CD4-positive, CD25-positive, alpha-beta regulatory T cell (primary cell): ENCODE measurements around the gene TCEANC. TPM values are rescaled to one million over a fixed set of nuclear protein-coding genes. Genes with fewer than 3 reads are reported as not detected.

ENCODE experiments used
- ATAC-seq, 2 donors: fragments of 150-1000 bp; cut with Tn5 transposase; one replicate each; pipeline ENCODE4 v1.10.0; 2021; ENCODE audit warnings: low read depth in 2 of 2, moderate number of reproducible peaks in 2 of 2, moderate library complexity in 1 of 2
- DNase-seq, 3 donors: peaks; one replicate each; pipeline versions ENCODE4 v3.0.0 to v3.0.0-alpha.2; 2012 to 2022; ENCODE audit warnings: mixed read lengths in 1 of 3
- H3K27ac ChIP-seq: one replicate; pipeline ENCODE4 v1.7.0; 2013; ENCODE audit warnings: mild to moderate bottlenecking, low read length; ENCODE audit not compliant: insufficient read depth, poor library complexity, severe bottlenecking
- H3K27me3 ChIP-seq: one replicate; pipeline ENCODE4 v1.7.0; 2013; ENCODE audit warnings: low read length; ENCODE audit not compliant: control insufficient read depth, insufficient read depth
- H3K36me3 ChIP-seq: one replicate; pipeline ENCODE4 v1.7.0; 2013; ENCODE audit warnings: mild to moderate bottlenecking, low read length, moderate library complexity; ENCODE audit not compliant: control insufficient read depth, insufficient read depth
- H3K4me1 ChIP-seq: 2 replicates; pipeline ENCODE4 v1.7.0; 2013; ENCODE audit warnings: mild to moderate bottlenecking, low read length; ENCODE audit not compliant: insufficient read depth, control insufficient read depth, poor library complexity, severe bottlenecking
- H3K4me3 ChIP-seq: one replicate; pipeline ENCODE4 v1.7.0; 2013; ENCODE audit warnings: low read depth, mild to moderate bottlenecking, low read length, moderate library complexity
- H3K9me3 ChIP-seq, 2 experiments: 1 replicate in 1 of 2; 2 replicates in 1 of 2; pipeline ENCODE4 v1.7.0; 2013; ENCODE audit warnings: low read length in 2 of 2, mild to moderate bottlenecking in 1 of 2, moderate library complexity in 1 of 2; ENCODE audit not compliant: control insufficient read depth in 2 of 2
- H3K27ac Mint-ChIP-seq, 3 donors: one replicate each; pipeline ENCODE4 v1.8.0; 2020 to 2022; ENCODE audit warnings: mild to moderate bottlenecking in 3 of 3, mixed read lengths in 3 of 3, moderate library complexity in 2 of 3
- H3K27me3 Mint-ChIP-seq: one replicate; pipeline ENCODE4 v1.8.0; 2022; ENCODE audit warnings: mild to moderate bottlenecking, mixed read lengths
- H3K36me3 Mint-ChIP-seq: one replicate; pipeline ENCODE4 v1.8.0; 2020; ENCODE audit warnings: mixed read lengths
- H3K4me1 Mint-ChIP-seq, 4 donors: one replicate each; pipeline ENCODE4 v1.8.0; 2020 to 2022; ENCODE audit warnings: mixed read lengths in 4 of 4, mild to moderate bottlenecking in 1 of 4
- H3K4me3 Mint-ChIP-seq, 4 donors: one replicate each; pipeline ENCODE4 v1.8.0; 2020 to 2022; ENCODE audit warnings: mild to moderate bottlenecking in 4 of 4, mixed read lengths in 4 of 4, moderate library complexity in 3 of 4
- H3K9me3 Mint-ChIP-seq, 7 donors: one replicate each; pipeline ENCODE4 v1.8.0; 2020 to 2022; ENCODE audit warnings: mixed read lengths in 7 of 7, mild to moderate bottlenecking in 3 of 7, moderate library complexity in 2 of 7
- polyA plus RNA-seq, 4 donors: library from polyadenylated mRNA; unstranded; fragments of 300-500 nt; fragmentation: Illumina TruSeq; gene quantifications; one replicate each; pipeline ENCODE4 v1.2.3, GENCODE V29; 2021
- total RNA-seq: library from RNA; stranded (reverse); gene quantifications from one replicate; pipeline ENCODE4 v1.2.3, GENCODE V29; 2022

Gene TCEANC
- total RNA-seq (7.0 TPM), polyA plus RNA-seq (10 to 100 TPM in 2 of 4 donors, 1 to 10 TPM in 2; 7.1 to 13.3 (median 9.7) TPM)

- Histone ChIP-seq H3K36me3 (peaks cover 5% of the 10 kb centered on the region), H3K4me3 (peak within 1 kb of the TSS; percentile 89), H3K9me3 (no peaks in the 10 kb centered on the region), H3K27ac (peak within 1 kb of the TSS; percentile 96), H3K4me1 (peaks cover 19% of the 10 kb centered on the region), H3K27me3 (no peaks in the 10 kb centered on the region)
- peaks cover 15% of the 10 kb centered on the region for H3K36me3 Mint-ChIP-seq
- H3K27ac Mint-ChIP-seq = peak within 1 kb of the TSS; percentile 92 to 99 (median 98)
- no peaks in the 10 kb centered on the region for H3K27me3 Mint-ChIP-seq
- H3K9me3 Mint-ChIP-seq = no peaks in the 10 kb centered on the region
- DNase-seq (peak; percentile 88 to 98 (median 96)), ATAC-seq (peak; percentile 96 to 97)
- H3K4me3 Mint-ChIP-seq = peak within 1 kb of the TSS; percentile 95 to 100 (median 96)
- H3K4me1 Mint-ChIP-seq = peaks cover 5 to 38% (median 15%) of the 10 kb centered on the region in 4 donors
Observed at GRCh38 chrX:13652850-13653693, at the start of gene TCEANC. TSS of gene TCEANC (plus strand) at chrX:13653141. CDS start at chrX:13662509, 9,368 bp downstream.

GRCh38 chrX:13605611-13606010 lies 47.3 kb upstream of the TCEANC start:
- H3K4me1 Mint-ChIP-seq = no peaks in the 10 kb centered on the region
- H3K27me3 Mint-ChIP-seq = peaks cover 4% of the 10 kb centered on the region
- peaks cover 0 to 5% (median 0%) of the 10 kb centered on the region in 7 donors for H3K9me3 Mint-ChIP-seq
- H3K4me3 ChIP-seq = no peak overlapping the region
- H3K27ac ChIP-seq = no peak overlapping the region
- H3K9me3 ChIP-seq = no peaks in the 10 kb centered on the region
- no peak overlapping the region for H3K4me3 Mint-ChIP-seq
- no peak for ATAC-seq
- H3K36me3 ChIP-seq = no peaks in the 10 kb centered on the region
- H3K4me1 ChIP-seq = no peaks in the 10 kb centered on the region
- H3K36me3 Mint-ChIP-seq = no peaks in the 10 kb centered on the region
- H3K27ac Mint-ChIP-seq = no peak overlapping the region
- H3K27me3 ChIP-seq = peaks cover 5% of the 10 kb centered on the region
- no peak for DNase-seq

- no peak overlapping the region for H3K27ac Mint-ChIP-seq
- H3K36me3 ChIP-seq = no peaks in the 10 kb centered on the region
- no peak overlapping the region for H3K4me3 Mint-ChIP-seq
- H3K36me3 Mint-ChIP-seq = no peaks in the 10 kb centered on the region
- H3K27me3 ChIP-seq = peaks cover 5% of the 10 kb centered on the region
- H3K9me3 Mint-ChIP-seq = no peaks in the 10 kb centered on the region
- no peaks in the 10 kb centered on the region for H3K9me3 ChIP-seq
- DNase-seq (no peak), ATAC-seq (no peak)
- no peaks in the 10 kb centered on the region for H3K27me3 Mint-ChIP-seq
- H3K27ac ChIP-seq = no peak overlapping the region
- no peaks in the 10 kb centered on the region for H3K4me1 Mint-ChIP-seq
- no peaks in the 10 kb centered on the region for H3K4me1 ChIP-seq
- H3K4me3 ChIP-seq = no peak overlapping the region
Observed at GRCh38 chrX:13607331-13607995, 45.5 kb upstream of the TCEANC start.

- H3K4me1 Mint-ChIP-seq = no peaks in the 10 kb centered on the region
- H3K27me3 Mint-ChIP-seq = no peaks in the 10 kb centered on the region
- H3K36me3 ChIP-seq = no peaks in the 10 kb centered on the region
- H3K27ac Mint-ChIP-seq = no peak overlapping the region
- no peak overlapping the region for H3K27ac ChIP-seq
- no peaks in the 10 kb centered on the region for H3K9me3 Mint-ChIP-seq
- H3K4me3 Mint-ChIP-seq = no peak overlapping the region
- H3K36me3 Mint-ChIP-seq = no peaks in the 10 kb centered on the region
- DNase-seq (no peak), ATAC-seq (no peak)
- no peaks in the 10 kb centered on the region for H3K4me1 ChIP-seq
- H3K4me3 ChIP-seq = no peak overlapping the region
- H3K27me3 ChIP-seq = peaks cover 2% of the 10 kb centered on the region
- no peaks in the 10 kb centered on the region for H3K9me3 ChIP-seq
Observed at GRCh38 chrX:13607996-13608365, 45.0 kb upstream of the TCEANC start.

GRCh38 chrX:13614154-13614553 lies 38.8 kb upstream of the TCEANC start:
- H3K9me3 Mint-ChIP-seq = no peaks in the 10 kb centered on the region
- no peak overlapping the region for H3K27ac Mint-ChIP-seq
- H3K27me3 Mint-ChIP-seq = no peaks in the 10 kb centered on the region
- Histone ChIP-seq H3K4me1 (no peaks in the 10 kb centered on the region), H3K4me3 (no peak overlapping the region), H3K27me3 (no peaks in the 10 kb centered on the region), H3K27ac (no peak overlapping the region), H3K36me3 (no peaks in the 10 kb centered on the region), H3K9me3 (no peaks in the 10 kb centered on the region)
- ATAC-seq = no peak
- H3K4me1 Mint-ChIP-seq = peaks cover 0 to 5% (median 0%) of the 10 kb centered on the region in 4 donors
- no peaks in the 10 kb centered on the region for H3K36me3 Mint-ChIP-seq
- no peak overlapping the region for H3K4me3 Mint-ChIP-seq
- DNase-seq = no peak

GRCh38 chrX:13620207-13620606 lies 32.7 kb upstream of the TCEANC start:
- no peaks in the 10 kb centered on the region for H3K36me3 Mint-ChIP-seq
- DNase-seq (no peak), ATAC-seq (no peak)
- peaks cover 0 to 1% (median 0%) of the 10 kb centered on the region in 7 donors for H3K9me3 Mint-ChIP-seq
- peaks cover 0 to 3% (median 0%) of the 10 kb centered on the region in 4 donors for H3K4me1 Mint-ChIP-seq
- H3K36me3 ChIP-seq = no peaks in the 10 kb centered on the region
- no peak overlapping the region for H3K27ac Mint-ChIP-seq
- peaks cover 16% of the 10 kb centered on the region for H3K27me3 Mint-ChIP-seq
- no peaks in the 10 kb centered on the region for H3K27me3 ChIP-seq
- no peak overlapping the region for H3K4me3 ChIP-seq
- H3K9me3 ChIP-seq = no peaks in the 10 kb centered on the region
- H3K4me3 Mint-ChIP-seq = no peak overlapping the region
- H3K27ac ChIP-seq = no peak overlapping the region
- no peaks in the 10 kb centered on the region for H3K4me1 ChIP-seq

GRCh38 chrX:13622401-13622964 lies 30.5 kb upstream of the TCEANC start:
- H3K4me3 Mint-ChIP-seq = no peak overlapping the region
- ATAC-seq (no peak), DNase-seq (no peak)
- H3K36me3 Mint-ChIP-seq = no peaks in the 10 kb centered on the region
- Histone ChIP-seq H3K9me3 (no peaks in the 10 kb centered on the region), H3K27me3 (no peaks in the 10 kb centered on the region), H3K36me3 (no peaks in the 10 kb centered on the region), H3K4me1 (no peaks in the 10 kb centered on the region), H3K4me3 (no peak overlapping the region), H3K27ac (no peak overlapping the region)
- peak overlapping the region in 1 of 3 donors; percentile 84 for H3K27ac Mint-ChIP-seq
- peaks cover 20% of the 10 kb centered on the region for H3K27me3 Mint-ChIP-seq
- no peaks in the 10 kb centered on the region for H3K4me1 Mint-ChIP-seq
- peaks cover 0 to 3% (median 0%) of the 10 kb centered on the region in 7 donors for H3K9me3 Mint-ChIP-seq
